H1 (cell line): ENCODE measurements around the gene KCNMB2. TPM values are rescaled to one million over a fixed set of nuclear protein-coding genes. Genes with fewer than 3 reads are reported as not detected.

ENCODE experiments used
- CTCF ChIA-PET: fragments of 300-600 bp; sonication (Branson Sonifier 250); formaldehyde crosslinking; loops from one replicate; lab custom pipeline; 2021; ENCODE audit not compliant: partially characterized antibody; lab: Charles Lee
- POLR2A ChIA-PET: fragments of 300-600 bp; sonication (Branson Sonifier 250); formaldehyde crosslinking; loops from one replicate; lab custom pipeline; 2021; ENCODE audit warnings: inconsistent platforms; ENCODE audit not compliant: partially characterized antibody; lab: Charles Lee
- DNase-seq, 2 experiments: peaks; one replicate each; pipeline versions ENCODE4 v3.0.0 to v3.0.0-alpha.2; 2010 to 2022; ENCODE audit warnings: low spot score in 2 of 2, low read depth in 1 of 2, mixed read lengths in 1 of 2
- FAIRE-seq: peaks from 2 replicates; lab custom pipeline; 2011; peaks lifted over from hg19 to GRCh38; lab: Jason Lieb, UNC
- H2AFZ ChIP-seq: 2 replicates; pipeline ENCODE4 v1.8.1; 2012; ENCODE audit warnings: low read length, inconsistent platforms
- H2AK5ac ChIP-seq: 2 replicates; pipeline ENCODE4 v1.6.1; 2013; ENCODE audit warnings: low read depth, low read length
- H2BK120ac ChIP-seq: replicated peaks from 2 replicates; pipeline ENCODE3; 2013; ENCODE audit warnings: low read depth, low read length, inconsistent platforms
- H2BK12ac ChIP-seq: 2 replicates; pipeline ENCODE4 v1.6.1; 2013; ENCODE audit warnings: low read depth, low read length
- H2BK15ac ChIP-seq: 2 replicates; pipeline ENCODE4 v1.6.1; 2013; ENCODE audit warnings: low read length
- H2BK20ac ChIP-seq: 2 replicates; pipeline ENCODE4 v1.6.1; 2013; ENCODE audit warnings: low read length
- H2BK5ac ChIP-seq: 2 replicates; pipeline ENCODE4 v1.6.1; 2013; ENCODE audit warnings: low read depth, low read length
- H3K14ac ChIP-seq: 2 replicates; pipeline ENCODE4 v1.6.1; 2013; ENCODE audit warnings: inconsistent platforms; ENCODE audit not compliant: insufficient read length
- H3K18ac ChIP-seq: 2 replicates; pipeline ENCODE4 v1.6.1; 2013; ENCODE audit warnings: low read length; ENCODE audit errors: extremely low read depth
- H3K23ac ChIP-seq: 2 replicates; pipeline ENCODE4 v1.6.1; 2013; ENCODE audit warnings: inconsistent platforms; ENCODE audit not compliant: insufficient read length
- H3K23me2 ChIP-seq: 2 replicates; pipeline ENCODE4 v1.6.1; 2013; ENCODE audit warnings: low read depth, low read length
- H3K27ac ChIP-seq: 2 replicates; pipeline ENCODE4 v1.6.1; 2011; ENCODE audit warnings: low read depth, low read length, inconsistent platforms
- H3K27me3 ChIP-seq, 4 experiments: replicated peaks in 1 of 4; 1 replicate in 1 of 4; 2 replicates in 3 of 4; pipeline versions ENCODE4 v1.6.1 to v1.8.1; 2011 to 2013; ENCODE audit warnings: low read length in 3 of 4, mild to moderate bottlenecking in 3 of 4, inconsistent platforms in 2 of 4, mixed read lengths in 2 of 4, moderate library complexity in 1 of 4; ENCODE audit not compliant: control insufficient read depth in 3 of 4, insufficient read depth in 3 of 4; ENCODE audit errors: extremely low read depth in 1 of 4
- H3K36me3 ChIP-seq, 4 experiments: 2 replicates each; pipeline versions ENCODE4 v1.6.1 to v1.8.1; 2011 to 2013; ENCODE audit warnings: mild to moderate bottlenecking in 4 of 4, low read length in 3 of 4, moderate library complexity in 2 of 4, control low read depth in 1 of 4, inconsistent platforms in 1 of 4; ENCODE audit not compliant: insufficient read depth in 4 of 4, control insufficient read depth in 2 of 4
- H3K4ac ChIP-seq: replicated peaks from 2 replicates; pipeline ENCODE3; 2013; ENCODE audit warnings: low read length, low read depth, mixed read lengths, inconsistent platforms; ENCODE audit not compliant: insufficient read length
- H3K4me1 ChIP-seq, 4 experiments: replicated peaks in 1 of 4; 1 replicate in 1 of 4; 2 replicates in 3 of 4; pipeline versions ENCODE4 v1.6.1 to v1.8.1; 2011 to 2013; ENCODE audit warnings: low read length in 3 of 4, inconsistent platforms in 2 of 4, mixed read lengths in 1 of 4; ENCODE audit not compliant: insufficient read depth in 4 of 4, control insufficient read depth in 3 of 4
- H3K4me2 ChIP-seq, 2 experiments: 2 replicates each; pipeline versions ENCODE4 v1.6.1 to v1.8.1; 2011 to 2013; ENCODE audit warnings: low read depth in 2 of 2, low read length in 2 of 2, control low read depth in 1 of 2, inconsistent platforms in 1 of 2, mild to moderate bottlenecking in 1 of 2; ENCODE audit not compliant: insufficient read depth in 1 of 2
- H3K4me3 ChIP-seq, 4 experiments: fragments of 200-600, 300-600 bp in 1 of 4; sonication (generic), shearing (Covaris generic), sonication (Bioruptor Twin) in 1 of 4; 2 replicates each; pipeline versions ENCODE4 v1.5.1 to v1.8.1; 2011 to 2016; ENCODE audit warnings: low read length in 4 of 4, low read depth in 3 of 4, control low read depth in 2 of 4, inconsistent platforms in 2 of 4, mild to moderate bottlenecking in 2 of 4, mixed read lengths in 1 of 4, moderate library complexity in 1 of 4; ENCODE audit not compliant: insufficient read depth in 2 of 4; ENCODE audit errors: extremely low read depth in 1 of 4
- H3K56ac ChIP-seq: replicated peaks from 2 replicates; pipeline ENCODE3; 2013; ENCODE audit warnings: low read depth, mild to moderate bottlenecking, mixed read lengths, low read length, inconsistent platforms; ENCODE audit not compliant: insufficient read length
- H3K79me1 ChIP-seq: 2 replicates; pipeline ENCODE4 v1.6.1; 2013; ENCODE audit warnings: low read depth, low read length, control low read depth
- H3K79me2 ChIP-seq, 2 experiments: 2 replicates each; pipeline versions ENCODE4 v1.6.1 to v1.8.1; 2012 to 2013; ENCODE audit warnings: low read length in 2 of 2, mild to moderate bottlenecking in 2 of 2, inconsistent platforms in 1 of 2; ENCODE audit not compliant: insufficient read depth in 2 of 2, control insufficient read depth in 1 of 2
- H3K9ac ChIP-seq, 4 experiments: replicated peaks in 1 of 4; 1 replicate in 1 of 4; 2 replicates in 3 of 4; pipeline versions ENCODE4 v1.6.1 to v1.8.1; 2011 to 2013; ENCODE audit warnings: low read depth in 3 of 4, low read length in 3 of 4, control low read depth in 2 of 4, mild to moderate bottlenecking in 2 of 4, moderate library complexity in 2 of 4, inconsistent platforms in 1 of 4; ENCODE audit errors: extremely low read depth in 1 of 4
- H3K9me3 ChIP-seq, 2 experiments: 2 replicates each; pipeline versions ENCODE4 v1.6.1 to v1.8.1; 2012 to 2013; ENCODE audit warnings: mild to moderate bottlenecking in 2 of 2, moderate library complexity in 2 of 2, control low read depth in 1 of 2, inconsistent platforms in 1 of 2, low read depth in 1 of 2, low read length in 1 of 2, mixed read lengths in 1 of 2; ENCODE audit not compliant: insufficient read depth in 2 of 2
- H4K20me1 ChIP-seq, 2 experiments: replicated peaks in 1 of 2; 2 replicates each; pipeline versions ENCODE3 to v1.8.1; 2011 to 2013; ENCODE audit warnings: inconsistent platforms in 2 of 2, low read length in 2 of 2, mild to moderate bottlenecking in 1 of 2; ENCODE audit not compliant: insufficient read depth in 2 of 2, control insufficient read depth in 1 of 2
- H4K5ac ChIP-seq: 2 replicates; pipeline ENCODE4 v1.6.1; 2013; ENCODE audit warnings: low read length, low read depth, mixed read lengths, inconsistent platforms; ENCODE audit not compliant: insufficient read length
- H4K8ac ChIP-seq: 2 replicates; pipeline ENCODE4 v1.8.0; 2013; ENCODE audit warnings: mild to moderate bottlenecking, moderate library complexity, low read length, inconsistent platforms; ENCODE audit not compliant: insufficient read depth; ENCODE audit errors: extremely low read depth
- H4K91ac ChIP-seq: replicated peaks from 2 replicates; pipeline ENCODE3; 2013; ENCODE audit warnings: low read length, mixed read lengths, inconsistent platforms; ENCODE audit not compliant: insufficient read length
- CTBP2 ChIP-seq: IDR thresholded peaks from 2 replicates; pipeline ENCODE4 v1.7.0; 2011; ENCODE audit warnings: borderline replicate concordance, mild to moderate bottlenecking, moderate library complexity, mixed read lengths, low read length; ENCODE audit not compliant: insufficient read depth, insufficient read length
- JUND ChIP-seq: IDR thresholded peaks from 2 replicates; pipeline ENCODE4 v1.6.1; 2011; ENCODE audit warnings: mild to moderate bottlenecking, improper control_type of control experiment, low read length
- PHF8 ChIP-seq: fragments of 200-600 bp; sonication (generic); conservative IDR thresholded peaks from 2 replicates; pipeline ENCODE4 v1.7.1; 2012; ENCODE audit warnings: low read depth, mild to moderate bottlenecking, inconsistent platforms, low read length, moderate library complexity
- POLR2A ChIP-seq, 2 experiments: IDR thresholded peaks; 1 replicate in 1 of 2; 2 replicates in 1 of 2; pipeline ENCODE4 v1.6.1; 2011; ENCODE audit warnings: low read depth in 2 of 2, low read length in 2 of 2, mild to moderate bottlenecking in 2 of 2; ENCODE audit errors: control extremely low read depth in 1 of 2
- SAP30 ChIP-seq: fragments of 300-600 bp; sonication (generic); IDR thresholded peaks from 2 replicates; pipeline ENCODE4 v1.7.1; 2012; ENCODE audit warnings: low read length, moderate library complexity, mild to moderate bottlenecking, inconsistent platforms; ENCODE audit not compliant: insufficient read depth, insufficient replicate concordance
- SIX5 ChIP-seq: IDR thresholded peaks from 2 replicates; pipeline ENCODE4 v1.6.1; 2011; ENCODE audit warnings: mild to moderate bottlenecking, low read depth, low read length
- SUZ12 ChIP-seq: fragments of 200-600 bp; sonication (generic); IDR thresholded peaks from 2 replicates; pipeline ENCODE4 v1.6.1; 2012; ENCODE audit warnings: mild to moderate bottlenecking, inconsistent platforms, low read length, moderate library complexity, mixed read lengths
- TCF12 ChIP-seq: IDR thresholded peaks from 2 replicates; pipeline ENCODE4 v1.6.1; 2011; ENCODE audit warnings: low read depth, mild to moderate bottlenecking, low read length
- TEAD4 ChIP-seq: IDR thresholded peaks from 2 replicates; pipeline ENCODE4 v1.6.1; 2012; ENCODE audit warnings: low read depth, low read length, inconsistent platforms, mixed read lengths
- WGBS, 2 experiments: shearing (Covaris generic) in 1 of 2; methylation state at CpG; one replicate each; pipeline versions ENCODE4 v1.1.6 to v1.1.7; 2013 to 2015; ENCODE audit warnings: low lambda C conversion rate in 2 of 2, mixed read lengths in 2 of 2, inconsistent platforms in 1 of 2, low coverage in 1 of 2, missing lambda C conversion rate in 1 of 2; ENCODE audit not compliant: insufficient replicate concordance in 2 of 2, insufficient coverage in 1 of 2, insufficient read length in 1 of 2; ENCODE audit errors: extremely low coverage in 1 of 2, missing lambda C conversion rate in 1 of 2; 5-methylcytosine and 5-hydroxymethylcytosine counted together
- polyA plus RNA-seq, 7 experiments: library from polyadenylated mRNA; depleted of rRNA in 3 of 7; stranded (reverse) in 5 of 7; unstranded in 2 of 7; fragments of >200 nt in 5 of 7; fragments of 200-250 nt in 2 of 7; gene quantifications; 1 replicate in 5 of 7; 2 replicates in 1 of 7; 4 replicates in 1 of 7; pipeline versions ENCODE4 v1.2.1 to v1.2.3, GENCODE V29; 2011 to 2013; ENCODE audit warnings: missing spikeins in 2 of 7, mixed read lengths in 2 of 7
- total RNA-seq: library from RNA; stranded (reverse); fragmentation: NEBNext Ultra II Directional; extraction: Animal tissue kit (Norgen Biotek cat#: 25700); gene quantifications from 2 replicates; pipeline ENCODE4 v1.2.1, GENCODE V29; 2021
- TF ChIP-seq, protein P1 (sequence below): IDR thresholded peaks from 2 replicates; pipeline ENCODE4 v1.6.1; 2012; ENCODE audit warnings: inconsistent platforms
- TF ChIP-seq, protein P2 (sequence below): IDR thresholded peaks from 2 replicates; pipeline ENCODE4 v1.6.1; 2011; ENCODE audit warnings: low read depth, mild to moderate bottlenecking, low read length; ENCODE audit not compliant: insufficient read depth
- TF ChIP-seq, protein P3 (sequence below): IDR thresholded peaks from 2 replicates; pipeline ENCODE4 v1.6.1; 2011; ENCODE audit warnings: low read length, improper control_type of control experiment

Gene KCNMB2
- total and polyA plus RNA-seq, 2 of the 8 experiments (the other 6 are each of a cell fraction or from before 2014, with no cell fraction given): not detected

DNA sequence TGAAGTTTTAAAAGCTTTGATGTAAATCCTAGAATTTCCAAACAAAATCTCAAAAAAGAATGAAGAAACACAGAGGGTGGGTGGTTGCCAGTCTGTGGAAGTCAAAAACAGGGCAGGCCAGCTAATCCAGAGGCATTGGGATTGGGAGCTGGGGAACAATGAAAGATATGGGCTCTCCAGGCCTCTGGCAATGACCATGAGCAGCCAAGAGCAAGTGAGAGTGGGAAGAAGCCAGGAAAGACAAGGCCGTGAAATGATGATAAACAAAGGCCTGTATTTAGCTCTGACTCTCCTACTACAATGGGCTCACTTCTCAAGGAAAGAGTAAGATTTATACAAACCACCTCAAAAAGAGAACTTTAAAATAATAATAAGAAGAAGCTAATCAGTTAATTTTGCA, 286.9 kb downstream of the KCNMB2 start:
- Histone ChIP-seq H4K20me1 (no peaks in the 10 kb centered on the region), H3K4me3 (no peak overlapping the region), H2BK15ac (no peak overlapping the region), H3K23ac (no peak overlapping the region), H3K27me3 (no peaks in the 10 kb centered on the region)
- DNase-seq: no peak
- no peak for TF ChIP-seq CTBP2
- TF ChIP-seq, protein P1, sequence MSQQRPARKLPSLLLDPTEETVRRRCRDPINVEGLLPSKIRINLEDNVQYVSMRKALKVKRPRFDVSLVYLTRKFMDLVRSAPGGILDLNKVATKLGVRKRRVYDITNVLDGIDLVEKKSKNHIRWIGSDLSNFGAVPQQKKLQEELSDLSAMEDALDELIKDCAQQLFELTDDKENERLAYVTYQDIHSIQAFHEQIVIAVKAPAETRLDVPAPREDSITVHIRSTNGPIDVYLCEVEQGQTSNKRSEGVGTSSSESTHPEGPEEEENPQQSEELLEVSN: no peak
- no peak for TF ChIP-seq PHF8
- no peak for TF ChIP-seq TCF12
- TF ChIP-seq POLR2A (IDR thresholded peaks at IDR 0.05; ENCODE audit: control extremely low read depth in 1 of 2, low read depth in 2 of 2, low read length in 2 of 2): no peak
- no peak for TF ChIP-seq JUND
- TF ChIP-seq, protein P2, sequence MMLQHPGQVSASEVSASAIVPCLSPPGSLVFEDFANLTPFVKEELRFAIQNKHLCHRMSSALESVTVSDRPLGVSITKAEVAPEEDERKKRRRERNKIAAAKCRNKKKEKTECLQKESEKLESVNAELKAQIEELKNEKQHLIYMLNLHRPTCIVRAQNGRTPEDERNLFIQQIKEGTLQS: no peak
- no peak for TF ChIP-seq SIX5
- no peak for TF ChIP-seq TEAD4
- no peak for TF ChIP-seq SAP30
- TF ChIP-seq SUZ12: no peak
- TF ChIP-seq, protein P3, sequence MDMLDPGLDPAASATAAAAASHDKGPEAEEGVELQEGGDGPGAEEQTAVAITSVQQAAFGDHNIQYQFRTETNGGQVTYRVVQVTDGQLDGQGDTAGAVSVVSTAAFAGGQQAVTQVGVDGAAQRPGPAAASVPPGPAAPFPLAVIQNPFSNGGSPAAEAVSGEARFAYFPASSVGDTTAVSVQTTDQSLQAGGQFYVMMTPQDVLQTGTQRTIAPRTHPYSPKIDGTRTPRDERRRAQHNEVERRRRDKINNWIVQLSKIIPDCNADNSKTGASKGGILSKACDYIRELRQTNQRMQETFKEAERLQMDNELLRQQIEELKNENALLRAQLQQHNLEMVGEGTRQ: no peak
- TF ChIP-seq, all 59 proteins: peak for 0
- 79% methylated on average over 1 of the region's 1 CpG; no CpG with 5 or more reads in 1 of the 2 experiments for WGBS, 2 experiments
- Histone ChIP-seq H3K9ac (no peak overlapping the region), H3K23me2 (no peaks in the 10 kb centered on the region), H2AFZ (no peak overlapping the region), H2BK12ac (no peak overlapping the region), H4K5ac (no peak overlapping the region), H2BK5ac (no peak overlapping the region), H2AK5ac (no peak overlapping the region), H3K79me2 (no peaks in the 10 kb centered on the region), H2BK120ac (no peak overlapping the region), H3K18ac (no peak overlapping the region), H3K56ac (no peak overlapping the region), H3K4me1 (peaks cover 0 to 3% (median 1%) of the 10 kb centered on the region in 4 experiments; a peak in 2 of 7 replicates), H4K8ac (no peak overlapping the region), H4K91ac (no peak overlapping the region), H3K9me3 (no peaks in the 10 kb centered on the region), H3K27ac (no peak overlapping the region), H3K14ac (no peak overlapping the region), H3K36me3 (no peaks in the 10 kb centered on the region), H3K4me2 (no peak overlapping the region), H3K79me1 (no peaks in the 10 kb centered on the region), H3K4ac (no peak overlapping the region), H2BK20ac (no peak overlapping the region)
- CTCF ChIA-PET: interaction anchor here (1.0 kb wide), 1 partner anchor 145 kb away, joined by 3 read pairs; no protein-coding TSS in a partner anchor
- POLR2A ChIA-PET: no interaction called here
- FAIRE-seq: no peak
